ENCODE results near the gene FUBP3. TPM values are rescaled to one million over a fixed set of nuclear protein-coding genes. Genes with fewer than 3 reads are reported as not detected.

FUBP3 gene
- total and polyA plus RNA-seq, 10 donors: 14.7 to 46.1 (median 30.5) TPM

DNA sequence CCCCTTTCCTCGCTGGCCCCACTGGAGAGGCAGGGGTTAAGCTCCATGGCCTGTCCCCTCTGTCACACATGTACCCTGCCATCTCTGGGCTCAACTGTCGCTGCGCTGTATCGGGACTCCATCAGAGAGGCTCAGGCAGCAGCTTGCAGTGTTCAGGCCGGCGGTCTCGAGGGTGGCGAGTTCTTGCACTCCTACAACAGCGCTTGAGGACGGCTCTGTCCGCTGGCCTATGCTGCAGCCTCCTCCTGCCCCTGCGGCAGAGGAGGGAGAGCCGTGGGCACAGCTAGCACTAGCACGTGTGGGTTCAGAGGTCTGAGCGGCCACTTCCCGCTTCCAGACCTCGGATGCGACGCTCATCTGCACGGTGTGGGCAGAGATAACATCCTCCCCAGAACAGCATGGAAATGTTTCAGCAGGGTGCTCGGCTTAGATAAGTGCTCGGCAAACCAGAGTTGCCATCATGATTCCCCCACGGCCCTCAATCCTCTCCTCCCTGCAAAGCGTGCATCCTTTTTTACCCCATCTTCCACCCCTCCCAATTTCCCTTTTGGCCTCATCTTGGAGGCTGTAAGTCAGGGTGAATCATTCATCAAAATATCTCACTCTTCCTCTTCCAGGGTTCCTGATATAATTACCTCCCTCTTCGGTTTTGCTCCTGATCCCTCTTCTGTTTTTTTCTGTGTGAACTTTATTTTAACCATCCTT lies 41.9 kb upstream of the FUBP3 start:
- Histone ChIP-seq H3K9me3 (no peaks in the 10 kb centered on the region), H3K36me3 (no peaks in the 10 kb centered on the region), H3K4me1 (peaks cover 7 to 25% (median 16%) of the 10 kb centered on the region in 6 donors), H3K4me3 (no peak overlapping the region), H3K27ac (no peak overlapping the region), H3K27me3 (replicated peaks in 1 of 7) (peaks cover 0 to 100% (median 56%) of the 10 kb centered on the region in 7 donors)
- intact Hi-C loops (cut with DNase I; ENCODE audit: low total_unique reads): no loop called here
- 3 to 10% (median 5%) methylated on average over 22 to 25 of the region's 25 CpGs for WGBS, 5 donors
- peak; percentile 78 for DNase-seq
- TF ChIP-seq POLR2AphosphoS5 (IDR thresholded peaks at IDR 0.05) (peak; percentile 64 to 77 (median 72)), POLR2A (IDR thresholded peaks at IDR 0.05) (no peak)
- TF ChIP-seq, protein P1, sequence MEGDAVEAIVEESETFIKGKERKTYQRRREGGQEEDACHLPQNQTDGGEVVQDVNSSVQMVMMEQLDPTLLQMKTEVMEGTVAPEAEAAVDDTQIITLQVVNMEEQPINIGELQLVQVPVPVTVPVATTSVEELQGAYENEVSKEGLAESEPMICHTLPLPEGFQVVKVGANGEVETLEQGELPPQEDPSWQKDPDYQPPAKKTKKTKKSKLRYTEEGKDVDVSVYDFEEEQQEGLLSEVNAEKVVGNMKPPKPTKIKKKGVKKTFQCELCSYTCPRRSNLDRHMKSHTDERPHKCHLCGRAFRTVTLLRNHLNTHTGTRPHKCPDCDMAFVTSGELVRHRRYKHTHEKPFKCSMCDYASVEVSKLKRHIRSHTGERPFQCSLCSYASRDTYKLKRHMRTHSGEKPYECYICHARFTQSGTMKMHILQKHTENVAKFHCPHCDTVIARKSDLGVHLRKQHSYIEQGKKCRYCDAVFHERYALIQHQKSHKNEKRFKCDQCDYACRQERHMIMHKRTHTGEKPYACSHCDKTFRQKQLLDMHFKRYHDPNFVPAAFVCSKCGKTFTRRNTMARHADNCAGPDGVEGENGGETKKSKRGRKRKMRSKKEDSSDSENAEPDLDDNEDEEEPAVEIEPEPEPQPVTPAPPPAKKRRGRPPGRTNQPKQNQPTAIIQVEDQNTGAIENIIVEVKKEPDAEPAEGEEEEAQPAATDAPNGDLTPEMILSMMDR (IDR thresholded peaks at IDR 0.05 in 8 of 11, conservative IDR thresholded peaks at IDR 0.05 in 3 of 11): no peak

DNA sequence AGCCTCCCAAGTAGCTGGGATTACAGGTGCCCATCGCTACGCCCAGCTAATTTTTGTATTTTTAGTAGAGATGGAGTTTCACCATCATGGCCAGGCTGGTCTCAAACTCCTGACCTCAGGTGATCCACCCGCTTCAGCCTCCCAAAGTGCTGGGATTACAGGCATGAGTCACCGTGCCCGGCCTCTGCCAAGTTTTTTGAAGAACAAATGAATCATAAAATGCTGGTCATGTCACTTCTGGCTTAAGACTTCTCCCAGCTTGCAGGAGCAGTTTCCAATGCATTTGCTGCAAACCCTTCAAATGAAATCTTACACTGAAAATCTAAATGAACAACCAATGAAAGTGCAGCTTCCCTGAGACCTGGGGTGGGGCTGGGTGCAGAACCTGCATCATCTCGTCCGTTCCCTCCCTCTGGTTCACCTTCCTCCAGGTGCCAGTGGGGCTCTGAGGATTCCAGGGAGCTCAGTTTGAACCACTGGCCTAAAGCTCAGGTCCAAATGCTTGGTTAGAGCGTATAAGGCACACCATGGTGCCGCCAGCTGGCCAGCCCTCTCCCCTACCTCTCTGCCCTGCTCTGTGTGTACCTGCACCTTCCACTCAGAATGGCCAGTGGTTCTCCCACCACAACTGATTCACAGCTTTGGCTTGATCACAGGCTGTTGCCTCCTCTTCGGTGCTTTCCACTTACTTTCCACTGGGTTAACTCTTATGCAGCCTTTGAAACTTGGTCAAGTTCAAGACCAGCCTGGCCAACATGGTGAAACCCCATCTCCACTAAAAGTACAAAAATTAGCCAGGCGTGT lies 39.8 kb upstream of the FUBP3 start:
- no peaks in the 10 kb centered on the region for H3K9me3 ChIP-seq
- intact Hi-C loops (cut with DNase I; ENCODE audit: low total_unique reads): no loop called here
- no peaks in the 10 kb centered on the region for H3K36me3 ChIP-seq
- TF ChIP-seq, protein P1 (IDR thresholded peaks at IDR 0.05 in 8 of 11, conservative IDR thresholded peaks at IDR 0.05 in 3 of 11): no peak
- 80 to 89% (median 86%) methylated on average over 11 of the region's 11 CpGs for WGBS, 5 donors
- DNase-seq: no peak
- peaks cover 0 to 90% (median 62%) of the 10 kb centered on the region in 7 donors for H3K27me3 ChIP-seq (replicated peaks in 1 of 7)
- peaks cover 7 to 25% (median 16%) of the 10 kb centered on the region in 6 donors for H3K4me1 ChIP-seq
- H3K4me3 ChIP-seq: no peak overlapping the region
- no peak overlapping the region for H3K27ac ChIP-seq

DNA sequence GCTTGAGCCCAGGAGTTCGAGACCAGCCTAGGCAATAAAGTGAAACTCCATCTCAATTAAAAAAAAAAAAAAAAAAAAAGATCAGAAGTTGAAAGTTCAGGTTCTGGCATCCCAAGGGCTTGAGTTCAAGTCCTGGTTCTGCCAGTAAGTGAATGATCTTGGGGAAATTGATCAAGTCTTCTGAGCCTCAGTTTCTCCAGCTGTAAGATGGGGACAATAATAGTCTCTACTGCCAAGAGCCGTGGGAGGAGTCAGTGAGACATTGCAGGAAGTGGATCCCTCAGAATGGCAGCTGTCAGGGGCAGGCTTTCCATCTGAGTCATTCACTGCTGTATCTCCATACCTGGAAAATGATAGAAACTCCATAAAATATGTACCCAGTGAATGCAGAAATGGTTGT lies 37.8 kb upstream of the FUBP3 start:
- Histone ChIP-seq H3K4me1 (peaks cover 7 to 14% (median 10%) of the 10 kb centered on the region in 6 donors), H3K9me3 (no peaks in the 10 kb centered on the region), H3K36me3 (no peaks in the 10 kb centered on the region), H3K27me3 (replicated peaks in 1 of 7) (peaks cover 0 to 76% (median 47%) of the 10 kb centered on the region in 7 donors), H3K27ac (no peak overlapping the region), H3K4me3 (no peak overlapping the region)
- no peak for TF ChIP-seq POLR2AphosphoS5 (IDR thresholded peaks at IDR 0.05)
- TF ChIP-seq, protein P1 (IDR thresholded peaks at IDR 0.05 in 8 of 11, conservative IDR thresholded peaks at IDR 0.05 in 3 of 11): no peak
- no peak for TF ChIP-seq POLR2A (IDR thresholded peaks at IDR 0.05)
- 58 to 76% (median 67%) methylated on average over 2 of the region's 2 CpGs for WGBS, 5 donors
- intact Hi-C loops (cut with DNase I; ENCODE audit: low total_unique reads): no loop called here
- no peak for DNase-seq

DNA sequence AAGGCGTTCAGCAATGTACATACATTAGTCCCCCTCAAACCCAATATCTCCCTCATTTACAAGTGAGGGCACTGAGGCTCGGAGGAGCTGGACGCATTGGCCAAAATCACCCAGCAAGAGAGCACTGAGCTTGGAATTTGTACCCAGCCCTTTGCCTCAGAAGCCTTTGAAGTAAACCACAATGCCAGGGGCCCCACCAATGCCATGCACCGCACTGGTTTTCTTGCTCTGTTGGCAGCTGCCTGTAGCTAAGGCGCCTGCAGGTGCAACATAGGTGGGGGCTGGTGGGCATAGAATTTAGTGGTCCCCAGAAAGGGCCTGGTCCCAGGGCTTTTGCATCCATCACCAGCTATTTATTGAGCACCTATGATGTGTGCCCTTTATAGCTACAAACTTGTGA lies 37.3 kb upstream of the FUBP3 start:
- Histone ChIP-seq H3K4me3 (no peak overlapping the region), H3K27ac (no peak overlapping the region), H3K4me1 (peaks cover 7 to 11% (median 8%) of the 10 kb centered on the region in 6 donors), H3K9me3 (no peaks in the 10 kb centered on the region), H3K27me3 (replicated peaks in 1 of 7) (peaks cover 0 to 71% (median 42%) of the 10 kb centered on the region in 7 donors), H3K36me3 (no peaks in the 10 kb centered on the region)
- 61 to 79% (median 69%) methylated on average over 5 of the region's 5 CpGs for WGBS, 5 donors
- intact Hi-C loops (cut with DNase I; ENCODE audit: low total_unique reads): no loop called here
- no peak for DNase-seq
- TF ChIP-seq POLR2AphosphoS5 (IDR thresholded peaks at IDR 0.05) (no peak), POLR2A (IDR thresholded peaks at IDR 0.05) (no peak)
- TF ChIP-seq, protein P1 (IDR thresholded peaks at IDR 0.05 in 8 of 11, conservative IDR thresholded peaks at IDR 0.05 in 3 of 11): no peak
